SU-DHL-6 (cell line): ENCODE results near the gene MCOLN1.

Experiments used
- H2AFZ ChIP-seq: fragments of 200-600 bp; sonication (generic); 2 replicates; pipeline ENCODE4 v1.6.1; 2014; ENCODE audit warnings: low read depth, mild to moderate bottlenecking, moderate library complexity, mixed read lengths, antibody characterized with exemption, low read length; ENCODE audit not compliant: severe bottlenecking
- H3F3A ChIP-seq: fragments of 200-600 bp; shearing (Covaris generic); 2 replicates; pipeline ENCODE4 v1.6.0; 2016; ENCODE audit warnings: antibody characterized with exemption, mild to moderate bottlenecking; ENCODE audit not compliant: insufficient read depth
- H3K27ac ChIP-seq: fragments of 200-600 bp; sonication (generic); 2 replicates; pipeline ENCODE4 v1.5.1; 2016; ENCODE audit warnings: low read depth, mild to moderate bottlenecking, low read length, moderate library complexity, mixed read lengths
- H3K27me3 ChIP-seq: fragments of 200-600 bp; sonication (generic), shearing (Covaris generic); 2 replicates; pipeline ENCODE4 v1.6.0; 2014; ENCODE audit warnings: mild to moderate bottlenecking, low read length
- H3K36me3 ChIP-seq: fragments of 200-600 bp; sonication (generic); 2 replicates; pipeline ENCODE4 v1.6.1; 2014; ENCODE audit warnings: mild to moderate bottlenecking, low read length, mixed read lengths
- H3K4me2 ChIP-seq: fragments of 300-600, 200-600 bp; shearing (Covaris generic), sonication (generic); 2 replicates; pipeline ENCODE4 v1.6.0; 2014; ENCODE audit warnings: low read length, low read depth, mild to moderate bottlenecking; ENCODE audit not compliant: poor library complexity, severe bottlenecking
- H3K4me3 ChIP-seq: fragments of 200-600 bp; sonication (generic); 2 replicates; pipeline ENCODE4 v1.5.1; 2014; ENCODE audit warnings: antibody characterized with exemption, low read length, mild to moderate bottlenecking, mixed read lengths; ENCODE audit not compliant: insufficient read depth, poor library complexity, severe bottlenecking
- H3K79me2 ChIP-seq: fragments of 200-600 bp; sonication (generic); 2 replicates; pipeline ENCODE4 v1.6.1; 2014; ENCODE audit warnings: mild to moderate bottlenecking, low read length, moderate library complexity; ENCODE audit not compliant: insufficient read depth
- H3K9ac ChIP-seq: fragments of 200-600 bp; sonication (generic); 2 replicates; pipeline ENCODE4 v1.7.0; 2014; ENCODE audit warnings: mild to moderate bottlenecking, low read length
- H3K9me2 ChIP-seq: fragments of 200-600 bp; sonication (generic); replicated peaks from 2 replicates; pipeline ENCODE4 v1.6.1; 2014; ENCODE audit warnings: low read length; ENCODE audit not compliant: insufficient read depth
- H3K9me3 ChIP-seq: fragments of 200-600 bp; sonication (generic); 2 replicates; pipeline ENCODE4 v1.6.1; 2014; ENCODE audit warnings: low read length, mixed read lengths; ENCODE audit not compliant: insufficient read depth
- H4K20me1 ChIP-seq: fragments of 200-600 bp; sonication (generic); 2 replicates; pipeline ENCODE4 v1.6.1; 2014; ENCODE audit warnings: low read depth, mild to moderate bottlenecking, antibody characterized with exemption, low read length, moderate library complexity, mixed read lengths
- EZH2phosphoT487 ChIP-seq: fragments of 200-600 bp; sonication (generic), shearing (Covaris generic); conservative IDR thresholded peaks from 2 replicates; pipeline ENCODE4 v1.6.1; 2018; ENCODE audit warnings: mild to moderate bottlenecking, antibody characterized with exemption, low read length, moderate library complexity, mixed read lengths
- TF ChIP-seq, protein P1 (sequence below): fragments of 200-600 bp; sonication (generic); IDR thresholded peaks from one replicate; pipeline ENCODE4 v1.5.1; 2017; ENCODE audit warnings: antibody characterized with exemption, mild to moderate bottlenecking, low read length, moderate library complexity; ENCODE audit not compliant: insufficient read depth, poor library complexity, severe bottlenecking

MCOLN1 gene

GRCh38 chr19:7492558-7492957 lies 29.9 kb upstream of the MCOLN1 start:
- Histone ChIP-seq H3K4me2 (no peak overlapping the region), H2AFZ (no peak overlapping the region), H4K20me1 (no peaks in the 10 kb centered on the region), H3K79me2 (no peaks in the 10 kb centered on the region), H3K9me3 (no peaks in the 10 kb centered on the region), H3K27ac (no peak overlapping the region), H3K4me3 (no peak overlapping the region), H3K9me2 (no peaks in the 10 kb centered on the region), H3F3A (no peaks in the 10 kb centered on the region), H3K36me3 (no peaks in the 10 kb centered on the region), H3K27me3 (no peaks in the 10 kb centered on the region), H3K9ac (no peak overlapping the region)
- TF ChIP-seq, protein P1, sequence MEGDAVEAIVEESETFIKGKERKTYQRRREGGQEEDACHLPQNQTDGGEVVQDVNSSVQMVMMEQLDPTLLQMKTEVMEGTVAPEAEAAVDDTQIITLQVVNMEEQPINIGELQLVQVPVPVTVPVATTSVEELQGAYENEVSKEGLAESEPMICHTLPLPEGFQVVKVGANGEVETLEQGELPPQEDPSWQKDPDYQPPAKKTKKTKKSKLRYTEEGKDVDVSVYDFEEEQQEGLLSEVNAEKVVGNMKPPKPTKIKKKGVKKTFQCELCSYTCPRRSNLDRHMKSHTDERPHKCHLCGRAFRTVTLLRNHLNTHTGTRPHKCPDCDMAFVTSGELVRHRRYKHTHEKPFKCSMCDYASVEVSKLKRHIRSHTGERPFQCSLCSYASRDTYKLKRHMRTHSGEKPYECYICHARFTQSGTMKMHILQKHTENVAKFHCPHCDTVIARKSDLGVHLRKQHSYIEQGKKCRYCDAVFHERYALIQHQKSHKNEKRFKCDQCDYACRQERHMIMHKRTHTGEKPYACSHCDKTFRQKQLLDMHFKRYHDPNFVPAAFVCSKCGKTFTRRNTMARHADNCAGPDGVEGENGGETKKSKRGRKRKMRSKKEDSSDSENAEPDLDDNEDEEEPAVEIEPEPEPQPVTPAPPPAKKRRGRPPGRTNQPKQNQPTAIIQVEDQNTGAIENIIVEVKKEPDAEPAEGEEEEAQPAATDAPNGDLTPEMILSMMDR, result no peak
- TF ChIP-seq EZH2phosphoT487, result no peak

- Histone ChIP-seq H3K9me2 (no peaks in the 10 kb centered on the region), H3K36me3 (no peaks in the 10 kb centered on the region), H3K9ac (no peak overlapping the region), H2AFZ (no peak overlapping the region), H3K27ac (no peak overlapping the region), H3K4me3 (no peak overlapping the region), H4K20me1 (no peaks in the 10 kb centered on the region), H3K9me3 (no peaks in the 10 kb centered on the region), H3K79me2 (no peaks in the 10 kb centered on the region), H3K27me3 (no peaks in the 10 kb centered on the region), H3K4me2 (no peak overlapping the region), H3F3A (no peaks in the 10 kb centered on the region)
- TF ChIP-seq, protein P1, result no peak
- no peak for TF ChIP-seq EZH2phosphoT487
Observed at GRCh38 chr19:7494416-7495098, 27.9 kb upstream of the MCOLN1 start.

DNA sequence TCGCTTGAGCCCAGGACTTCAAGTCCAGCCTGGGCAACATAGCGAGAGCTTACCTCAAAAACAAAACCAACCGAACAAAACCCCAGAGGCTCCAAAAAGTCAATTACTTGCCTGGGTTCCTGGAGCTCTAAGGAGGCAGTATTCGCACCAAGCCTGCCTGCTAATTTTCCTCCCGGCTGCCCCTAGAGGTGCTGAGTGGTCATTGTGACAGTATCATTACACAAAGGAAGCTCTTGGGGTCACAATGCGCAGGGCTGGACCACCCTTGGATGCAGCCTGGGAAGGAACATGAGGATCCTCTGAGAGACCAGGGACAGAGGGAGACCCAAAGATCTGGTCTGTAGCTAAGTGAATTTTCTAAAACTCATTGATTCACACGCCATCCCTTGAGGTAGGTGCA lies 25.1 kb upstream of the MCOLN1 start:
- no peaks in the 10 kb centered on the region for H3F3A ChIP-seq
- H4K20me1 ChIP-seq, result no peaks in the 10 kb centered on the region
- no peak overlapping the region for H3K9ac ChIP-seq
- H3K36me3 ChIP-seq, result no peaks in the 10 kb centered on the region
- no peaks in the 10 kb centered on the region for H3K9me2 ChIP-seq
- TF ChIP-seq EZH2phosphoT487, result no peak
- TF ChIP-seq, protein P1, result peak; percentile 23
- no peaks in the 10 kb centered on the region for H3K9me3 ChIP-seq
- H3K27me3 ChIP-seq, result no peaks in the 10 kb centered on the region
- no peak overlapping the region for H3K27ac ChIP-seq
- no peaks in the 10 kb centered on the region for H3K79me2 ChIP-seq
- no peak overlapping the region for H3K4me2 ChIP-seq
- H3K4me3 ChIP-seq, result no peak overlapping the region
- H2AFZ ChIP-seq, result no peak overlapping the region
